Coronary artery (tissue), 2 donors: ENCODE data around the gene ZDHHC14.

Experiments
- DNase-seq: peaks from one replicate; pipeline ENCODE4 v3.0.0-alpha.2; 2017; ENCODE audit warnings: low spot score
- H3K27ac ChIP-seq, 2 donors: fragments of 200-600 bp; sonication (generic); one replicate each; pipeline ENCODE4 v1.5.1; 2016 to 2019
- H3K4me3 ChIP-seq: fragments of 200-600 bp; sonication (generic); 2 replicates; pipeline ENCODE4 v1.5.1; 2016; ENCODE audit warnings: mild to moderate bottlenecking, moderate library complexity
- CTCF ChIP-seq: fragments of 200-600 bp; sonication (generic); IDR thresholded peaks from one replicate; pipeline ENCODE4 v1.5.1; 2019; ENCODE audit warnings: antibody characterized with exemption

The ZDHHC14 gene

DNA sequence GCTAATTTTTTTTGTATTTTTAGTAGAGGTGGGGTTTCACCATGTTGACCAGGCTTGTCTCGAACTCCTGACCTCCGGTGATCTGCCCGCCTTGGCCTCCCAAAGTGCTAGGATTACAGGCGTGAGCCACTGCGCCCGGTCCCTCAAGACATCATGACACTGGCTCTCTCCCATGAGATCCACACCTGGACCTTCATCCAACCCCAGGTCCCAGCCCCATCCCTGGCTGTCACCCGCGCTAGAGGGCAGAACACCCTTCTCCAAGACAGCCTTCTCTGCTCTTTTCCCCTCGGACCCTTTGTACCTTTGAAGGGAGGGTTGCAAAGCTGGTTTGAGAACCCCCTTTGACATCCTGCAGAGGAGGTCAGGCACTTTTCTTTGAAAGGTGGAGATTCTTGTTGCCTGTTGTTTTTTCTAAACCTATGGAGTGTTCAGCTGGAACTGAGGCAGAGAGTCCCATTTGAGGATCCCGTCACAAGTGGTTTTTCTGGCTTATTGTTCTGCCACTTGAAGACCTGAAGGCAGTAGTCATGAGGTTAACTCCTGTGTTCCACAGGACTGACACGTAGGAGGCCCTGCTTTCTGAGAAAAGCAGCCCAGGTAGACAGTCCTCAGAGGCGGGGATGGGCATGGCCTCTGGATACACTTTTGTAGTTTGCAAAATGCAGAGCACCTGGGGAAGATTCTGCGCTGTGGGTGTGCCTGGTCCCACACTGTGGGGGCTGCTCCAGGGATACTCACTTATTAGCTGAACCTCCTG is 270.9 kb downstream of the ZDHHC14 start:
- DNase-seq, result no peak
- TF ChIP-seq CTCF, result no peak
- no peak overlapping the region for H3K4me3 ChIP-seq
- H3K27ac ChIP-seq, result no peak overlapping the region

DNA sequence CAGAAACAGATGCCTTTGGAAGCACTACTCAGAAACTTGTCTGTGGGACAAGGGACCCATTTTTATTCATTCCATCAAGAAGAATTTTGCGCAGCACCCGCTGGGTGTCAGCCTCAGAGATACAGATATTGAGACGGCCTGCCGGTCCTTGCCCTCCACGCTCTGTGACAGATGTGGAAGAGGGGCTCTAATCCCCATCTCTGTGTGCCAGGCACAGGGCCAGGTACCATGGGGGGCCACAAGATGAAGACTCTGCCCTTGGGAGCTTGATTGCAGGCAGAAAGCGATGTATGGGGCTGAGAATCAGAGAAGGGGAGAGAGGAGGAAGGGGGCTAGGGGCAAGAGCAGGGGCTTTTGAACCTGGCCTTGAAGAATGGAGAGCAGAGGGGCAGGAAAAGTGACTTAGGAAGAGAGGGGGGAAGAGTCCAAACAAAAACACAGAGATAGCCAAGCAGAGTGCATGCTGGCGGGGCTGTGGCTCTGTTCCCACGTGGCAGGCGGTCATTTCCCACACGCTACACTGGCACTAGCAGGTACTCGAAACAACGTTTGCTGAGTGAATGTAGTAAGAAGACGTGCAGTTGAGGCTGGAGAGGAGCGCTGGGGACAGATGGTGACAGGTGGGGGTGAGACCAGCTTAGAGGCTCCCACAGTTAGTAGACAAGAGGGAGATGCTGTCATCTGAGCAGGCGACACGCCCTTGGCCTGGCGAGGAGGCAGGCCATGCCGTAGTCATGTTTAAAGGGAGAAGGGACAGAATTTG is 271.8 kb downstream of the ZDHHC14 start:
- Histone ChIP-seq H3K4me3 (no peak overlapping the region), H3K27ac (no peak overlapping the region)
- DNase-seq, result no peak
- TF ChIP-seq CTCF, result no peak

DNA sequence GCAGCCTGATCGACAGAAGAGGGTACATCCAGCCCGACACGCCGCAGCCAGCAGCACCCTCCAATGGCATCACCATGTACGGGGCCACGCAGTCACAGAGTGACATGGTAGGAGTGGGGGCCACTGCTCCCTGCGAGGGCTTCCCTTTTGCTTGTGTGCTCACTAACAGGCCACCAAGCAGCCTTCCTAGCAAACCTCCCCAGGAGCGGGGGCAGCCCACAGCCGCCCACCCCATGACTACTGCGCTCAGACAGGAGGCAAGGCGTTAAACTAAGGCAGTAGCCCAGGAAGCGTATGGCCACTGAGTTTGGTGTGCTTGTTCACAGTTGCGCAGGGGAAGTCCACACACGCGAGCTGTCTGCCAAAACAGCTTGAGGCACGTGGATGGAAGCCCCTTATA is 272.5 kb downstream of the ZDHHC14 start:
- no peak overlapping the region for H3K4me3 ChIP-seq
- no peak for TF ChIP-seq CTCF
- DNase-seq, result no peak
- no peak overlapping the region for H3K27ac ChIP-seq

DNA sequence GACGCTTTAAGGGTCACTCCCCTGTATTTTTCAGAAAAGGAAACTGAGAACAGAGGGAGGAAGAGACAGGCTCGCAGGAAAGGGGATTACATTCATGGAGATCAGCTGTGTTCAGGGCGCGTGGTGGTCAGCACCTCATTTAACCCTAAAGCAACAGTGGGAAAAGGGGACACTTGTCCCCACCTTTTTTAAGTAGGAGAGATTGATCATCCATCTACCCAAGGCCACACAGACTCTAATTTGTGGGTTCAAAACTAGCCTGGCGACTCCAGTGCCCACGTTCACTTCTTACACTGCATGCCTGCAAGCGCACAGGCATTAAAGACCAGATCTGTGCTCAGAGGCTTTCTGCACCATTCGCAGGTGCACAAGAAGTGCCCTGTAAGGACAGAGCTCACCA is 274.1 kb downstream of the ZDHHC14 start:
- no peak overlapping the region for H3K4me3 ChIP-seq
- no peak for DNase-seq
- TF ChIP-seq CTCF, result no peak
- H3K27ac ChIP-seq, result no peak overlapping the region

DNA sequence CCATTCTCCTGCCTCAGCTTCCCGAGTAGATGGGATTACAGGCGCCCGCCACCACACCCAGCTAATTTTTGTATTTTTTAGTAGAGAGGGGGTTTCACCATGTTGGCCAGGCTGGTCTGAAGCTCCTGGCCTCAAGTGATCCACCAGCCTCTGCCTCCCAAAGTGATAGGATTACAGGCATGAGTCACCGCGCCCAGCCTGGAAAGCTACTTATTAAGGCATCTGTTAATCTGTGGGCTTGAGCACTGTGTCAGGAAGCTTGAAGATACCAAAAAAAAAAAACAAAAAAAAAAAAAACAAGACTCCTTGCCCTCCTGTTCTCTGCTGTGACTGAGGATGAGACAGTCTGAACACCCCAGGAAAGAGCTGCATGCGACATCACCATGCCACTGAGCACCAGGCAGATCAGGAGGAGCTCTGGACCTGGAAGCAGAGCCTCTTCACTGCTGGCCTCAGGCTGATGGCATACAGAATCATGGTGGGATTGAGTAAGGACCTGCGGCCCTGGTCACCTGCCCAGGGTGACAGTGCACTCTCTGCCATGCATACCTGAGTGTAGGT is 275.5 kb downstream of the ZDHHC14 start:
- Histone ChIP-seq H3K27ac (no peak overlapping the region), H3K4me3 (no peak overlapping the region)
- no peak for TF ChIP-seq CTCF
- no peak for DNase-seq

GRCh38 chr6:157657754-157658153 is 276.8 kb downstream of the ZDHHC14 start:
- DNase-seq, result no peak
- Histone ChIP-seq H3K4me3 (no peak overlapping the region), H3K27ac (no peak overlapping the region)
- TF ChIP-seq CTCF, result no peak

DNA sequence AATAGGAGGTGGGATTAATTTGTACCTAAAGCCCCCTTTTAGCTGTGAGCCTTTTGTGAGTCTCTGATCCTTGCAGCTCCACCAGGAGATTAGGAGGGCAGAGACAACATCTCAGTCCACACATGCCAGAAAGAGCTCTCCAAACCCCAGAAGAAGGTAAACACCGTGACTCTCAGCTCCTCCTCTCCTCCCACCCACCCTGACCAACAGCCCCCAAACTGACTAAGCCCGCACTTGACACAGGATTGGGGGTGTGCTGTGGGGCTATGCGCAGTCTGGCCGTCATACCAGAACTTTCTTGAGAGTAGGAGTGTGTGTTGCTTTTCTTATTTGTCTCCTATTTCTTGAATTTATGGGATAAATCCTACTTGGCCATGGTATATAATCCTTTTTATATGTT is 277.3 kb downstream of the ZDHHC14 start:
- H3K4me3 ChIP-seq, result no peak overlapping the region
- no peak for DNase-seq
- H3K27ac ChIP-seq, result no peak overlapping the region
- no peak for TF ChIP-seq CTCF
